Liver (tissue), 9 donors: Measurements from ENCODE around the gene MYOG. TPM values are rescaled to one million over a fixed set of nuclear protein-coding genes. Genes with fewer than 3 reads are reported as not detected.

Source experiments
- DNase-seq: peaks from one replicate; pipeline ENCODE4 v3.0.0-alpha.2; 2017; ENCODE audit warnings: low spot score
- H3K27ac ChIP-seq, 2 donors: one replicate each; pipeline ENCODE4 v1.7.0; 2013; ENCODE audit warnings: inconsistent platforms in 2 of 2, low read length in 2 of 2, control low read depth in 1 of 2, low read depth in 1 of 2, mild to moderate bottlenecking in 1 of 2
- H3K27me3 ChIP-seq, 4 donors: one replicate each; pipeline versions ENCODE4 v1.6.1 to v1.7.0; 2013; ENCODE audit warnings: low read length in 3 of 4, inconsistent platforms in 1 of 4, mild to moderate bottlenecking in 1 of 4, moderate library complexity in 1 of 4; ENCODE audit not compliant: control insufficient read depth in 4 of 4, insufficient read depth in 4 of 4
- H3K36me3 ChIP-seq, 4 donors: one replicate each; pipeline versions ENCODE4 v1.6.1 to v1.7.0; 2013; ENCODE audit warnings: low read length in 3 of 4, mild to moderate bottlenecking in 3 of 4, low read depth in 1 of 4, moderate library complexity in 1 of 4; ENCODE audit not compliant: control insufficient read depth in 4 of 4, insufficient read depth in 3 of 4
- H3K4me1 ChIP-seq, 4 donors: one replicate each; pipeline versions ENCODE4 v1.6.1 to v1.7.0; 2013; ENCODE audit warnings: low read length in 3 of 4, mild to moderate bottlenecking in 3 of 4, moderate library complexity in 1 of 4; ENCODE audit not compliant: control insufficient read depth in 4 of 4, insufficient read depth in 4 of 4
- H3K4me3 ChIP-seq, 3 donors: one replicate each; pipeline versions ENCODE4 v1.6.1 to v1.7.0; 2013; ENCODE audit warnings: low read length in 3 of 3, control low read depth in 1 of 3, low read depth in 1 of 3, mild to moderate bottlenecking in 1 of 3
- H3K9ac ChIP-seq, 2 donors: one replicate each; pipeline ENCODE4 v1.7.0; 2013; ENCODE audit warnings: low read length in 2 of 2, mild to moderate bottlenecking in 2 of 2, moderate library complexity in 2 of 2, control low read depth in 1 of 2, low read depth in 1 of 2
- H3K9me3 ChIP-seq, 4 donors: one replicate each; pipeline versions ENCODE4 v1.6.1 to v1.7.0; 2013; ENCODE audit warnings: low read length in 3 of 4; ENCODE audit not compliant: control insufficient read depth in 4 of 4
- EGR1 ChIP-seq, 2 donors: IDR thresholded peaks; 2 replicates each; pipeline ENCODE4 v1.6.1; 2016 to 2018; ENCODE audit warnings: antibody characterized with exemption in 2 of 2, low read depth in 2 of 2
- FOXA1 ChIP-seq: IDR thresholded peaks from 2 replicates; pipeline ENCODE4 v1.6.1; 2016; ENCODE audit warnings: antibody characterized with exemption
- FOXA2 ChIP-seq: IDR thresholded peaks from 2 replicates; pipeline ENCODE4 v1.6.1; 2016; ENCODE audit warnings: antibody characterized with exemption
- HNF4A ChIP-seq, 2 donors: conservative IDR thresholded peaks; 2 replicates each; pipeline ENCODE4 v1.6.1; 2016; ENCODE audit warnings: antibody characterized with exemption in 2 of 2, mild to moderate bottlenecking in 2 of 2
- HNF4G ChIP-seq: IDR thresholded peaks from 2 replicates; pipeline ENCODE4 v1.6.1; 2016; ENCODE audit warnings: antibody characterized with exemption
- JUND ChIP-seq, 2 donors: IDR thresholded peaks; 2 replicates each; pipeline ENCODE4 v1.6.1; 2016; ENCODE audit warnings: antibody characterized with exemption in 2 of 2
- NR2F2 ChIP-seq: IDR thresholded peaks from 2 replicates; pipeline ENCODE4 v1.6.1; 2016; ENCODE audit warnings: antibody characterized with exemption
- RAD21 ChIP-seq, 2 donors: IDR thresholded peaks; 2 replicates each; pipeline ENCODE4 v1.6.1; 2016; ENCODE audit warnings: antibody characterized with exemption in 2 of 2, mild to moderate bottlenecking in 2 of 2
- SP1 ChIP-seq: IDR thresholded peaks from 2 replicates; pipeline ENCODE4 v1.6.1; 2018; ENCODE audit warnings: antibody characterized with exemption, mild to moderate bottlenecking
- TAF1 ChIP-seq: conservative IDR thresholded peaks from 2 replicates; pipeline ENCODE4 v1.6.1; 2016; ENCODE audit warnings: antibody characterized with exemption, mild to moderate bottlenecking
- YY1 ChIP-seq: IDR thresholded peaks from 2 replicates; pipeline ENCODE4 v1.6.1; 2016; ENCODE audit warnings: antibody characterized with exemption, mild to moderate bottlenecking
- WGBS: extraction: QIAGEN DNeasy Blood & Tissue Kit; methylation state at CpG from one replicate; pipeline ENCODE4 v1.1.7; 2013; 5-methylcytosine and 5-hydroxymethylcytosine counted together
- polyA plus RNA-seq, 2 donors: library from polyadenylated mRNA; stranded (reverse) in 1 of 2; unstranded in 1 of 2; fragments of 200-250 nt in 1 of 2; fragments of >200 nt in 1 of 2; fragmentation: Nextera tagmentation in 1 of 2; extraction: Ambion mirVana in 1 of 2; gene quantifications; one replicate each; pipeline versions ENCODE4 v1.2.1 to v1.2.3, GENCODE V29; 2013 to 2015
- total RNA-seq, 2 donors: library from RNA; depleted of rRNA; stranded (reverse); fragments of >200 nt; gene quantifications; one replicate each; pipeline ENCODE4 v1.2.3, GENCODE V29; 2014
- TF ChIP-seq, protein P1 (sequence below): IDR thresholded peaks from 2 replicates; pipeline ENCODE4 v1.6.1; 2016; ENCODE audit warnings: antibody characterized with exemption, mild to moderate bottlenecking
- TF ChIP-seq, protein P2 (sequence below): IDR thresholded peaks from 2 replicates; pipeline ENCODE4 v1.6.1; 2016; ENCODE audit warnings: antibody characterized with exemption
- TF ChIP-seq, protein P3 (sequence below): IDR thresholded peaks from 2 replicates; pipeline ENCODE4 v1.6.1; 2016; ENCODE audit warnings: antibody characterized with exemption
- donor health status: healthy.
- donor health status: healthy.
- donor health status: healthy.
- donor health status: healthy.
- donor health status: healthy.

The MYOG gene
- total and polyA plus RNA-seq, 4 donors = not detected

DNA sequence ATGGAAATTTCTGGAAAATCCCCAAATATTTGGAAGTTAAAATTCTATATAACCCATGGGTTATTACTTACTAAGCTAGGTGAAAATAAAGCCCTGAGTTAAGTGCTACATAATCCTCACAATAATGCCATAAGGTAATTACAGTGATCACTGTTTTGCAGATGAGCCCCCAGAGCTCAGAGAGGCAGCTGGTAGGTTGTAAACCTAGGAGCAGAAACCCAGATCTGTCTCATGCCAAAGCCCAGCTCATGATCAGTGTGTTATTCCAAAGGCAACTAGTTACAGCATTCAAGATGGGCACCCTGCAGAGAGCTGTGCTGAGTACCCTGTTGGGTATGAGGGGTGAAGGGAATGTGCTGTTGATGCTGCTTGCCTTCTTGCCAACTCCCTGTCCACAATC lies 10.8 kb upstream of the MYOG start:
- H3K27ac ChIP-seq = no peak overlapping the region
- no peaks in the 10 kb centered on the region for H3K27me3 ChIP-seq
- no peaks in the 10 kb centered on the region for H3K4me1 ChIP-seq
- H3K9ac ChIP-seq = no peak overlapping the region
- no peaks in the 10 kb centered on the region for H3K36me3 ChIP-seq
- peaks cover 0 to 17% (median 6%) of the 10 kb centered on the region in 4 donors for H3K9me3 ChIP-seq
- DNase-seq = no peak
- no peak for TF ChIP-seq HNF4G
- TF ChIP-seq, protein P1, sequence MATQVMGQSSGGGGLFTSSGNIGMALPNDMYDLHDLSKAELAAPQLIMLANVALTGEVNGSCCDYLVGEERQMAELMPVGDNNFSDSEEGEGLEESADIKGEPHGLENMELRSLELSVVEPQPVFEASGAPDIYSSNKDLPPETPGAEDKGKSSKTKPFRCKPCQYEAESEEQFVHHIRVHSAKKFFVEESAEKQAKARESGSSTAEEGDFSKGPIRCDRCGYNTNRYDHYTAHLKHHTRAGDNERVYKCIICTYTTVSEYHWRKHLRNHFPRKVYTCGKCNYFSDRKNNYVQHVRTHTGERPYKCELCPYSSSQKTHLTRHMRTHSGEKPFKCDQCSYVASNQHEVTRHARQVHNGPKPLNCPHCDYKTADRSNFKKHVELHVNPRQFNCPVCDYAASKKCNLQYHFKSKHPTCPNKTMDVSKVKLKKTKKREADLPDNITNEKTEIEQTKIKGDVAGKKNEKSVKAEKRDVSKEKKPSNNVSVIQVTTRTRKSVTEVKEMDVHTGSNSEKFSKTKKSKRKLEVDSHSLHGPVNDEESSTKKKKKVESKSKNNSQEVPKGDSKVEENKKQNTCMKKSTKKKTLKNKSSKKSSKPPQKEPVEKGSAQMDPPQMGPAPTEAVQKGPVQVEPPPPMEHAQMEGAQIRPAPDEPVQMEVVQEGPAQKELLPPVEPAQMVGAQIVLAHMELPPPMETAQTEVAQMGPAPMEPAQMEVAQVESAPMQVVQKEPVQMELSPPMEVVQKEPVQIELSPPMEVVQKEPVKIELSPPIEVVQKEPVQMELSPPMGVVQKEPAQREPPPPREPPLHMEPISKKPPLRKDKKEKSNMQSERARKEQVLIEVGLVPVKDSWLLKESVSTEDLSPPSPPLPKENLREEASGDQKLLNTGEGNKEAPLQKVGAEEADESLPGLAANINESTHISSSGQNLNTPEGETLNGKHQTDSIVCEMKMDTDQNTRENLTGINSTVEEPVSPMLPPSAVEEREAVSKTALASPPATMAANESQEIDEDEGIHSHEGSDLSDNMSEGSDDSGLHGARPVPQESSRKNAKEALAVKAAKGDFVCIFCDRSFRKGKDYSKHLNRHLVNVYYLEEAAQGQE = no peak
- no peak overlapping the region for H3K4me3 ChIP-seq

DNA sequence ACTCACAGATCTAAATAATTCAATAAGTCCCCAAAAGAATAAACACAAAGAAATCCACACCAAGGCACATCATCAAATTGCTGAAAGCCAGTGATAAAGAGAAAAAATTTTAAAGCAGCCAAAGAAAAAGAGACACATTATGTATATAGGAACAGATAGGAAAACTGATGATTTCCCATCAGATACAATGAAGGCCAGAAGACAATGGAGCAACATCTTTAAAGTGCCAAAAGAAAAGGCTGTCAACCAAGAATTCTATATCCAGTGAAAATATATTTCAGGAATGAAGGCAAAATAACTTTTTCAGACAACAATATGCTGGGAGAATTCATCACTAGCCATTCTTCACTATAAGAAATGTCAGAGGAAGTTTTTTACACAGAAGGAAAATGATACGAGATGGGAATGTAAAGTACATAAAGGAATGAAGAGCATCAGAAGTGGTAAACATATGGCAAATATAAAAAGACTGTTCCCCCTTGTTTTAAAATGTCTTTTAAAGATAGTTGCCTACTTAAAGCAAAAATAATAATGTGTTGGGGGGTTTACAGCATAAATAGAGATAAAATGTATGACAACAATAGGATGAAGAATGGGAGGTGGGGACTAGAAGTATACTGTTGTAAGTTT lies 9.4 kb upstream of the MYOG start:
- no peaks in the 10 kb centered on the region for H3K4me1 ChIP-seq
- no peak overlapping the region for H3K4me3 ChIP-seq

DNA sequence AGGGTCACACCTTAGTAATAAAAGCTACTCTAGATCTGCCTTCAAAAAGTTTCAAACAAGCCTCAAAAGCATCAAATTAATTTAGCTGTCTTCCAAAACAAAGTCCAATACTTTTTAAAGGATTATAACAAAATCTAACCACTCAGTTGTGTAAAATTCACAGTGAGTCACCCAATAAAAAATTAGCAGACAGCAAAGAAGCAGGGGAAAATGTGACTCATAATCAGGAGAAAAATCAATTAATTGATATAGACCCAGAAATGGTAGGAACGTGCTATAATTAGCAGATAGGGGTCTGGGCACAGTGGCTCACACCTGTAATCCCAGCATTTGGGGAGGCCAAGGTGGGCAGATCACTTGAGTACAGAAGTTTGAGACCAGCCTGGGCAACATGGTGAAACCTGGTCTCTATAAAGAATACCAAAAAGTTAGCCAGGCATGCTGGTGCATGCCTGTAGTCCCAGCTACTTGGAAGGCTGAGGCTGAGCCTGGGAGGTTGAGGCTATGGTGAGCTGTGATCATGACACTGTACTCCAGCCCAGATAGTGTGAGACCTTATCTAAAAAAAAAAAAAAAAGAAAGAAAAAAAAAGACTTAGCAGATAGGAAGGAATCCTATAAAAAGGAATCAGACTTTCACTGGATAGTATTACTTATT lies 8.1 kb upstream of the MYOG start:
- H3K4me1 ChIP-seq = no peaks in the 10 kb centered on the region
- H3K36me3 ChIP-seq = no peaks in the 10 kb centered on the region
- H3K9ac ChIP-seq = no peak overlapping the region
- DNase-seq = no peak
- H3K27ac ChIP-seq = no peak overlapping the region
- H3K9me3 ChIP-seq = peaks cover 0 to 17% (median 6%) of the 10 kb centered on the region in 4 donors
- H3K27me3 ChIP-seq = no peaks in the 10 kb centered on the region
- WGBS = 86% methylated on average over 1 of the region's 1 CpG
- no peak overlapping the region for H3K4me3 ChIP-seq
- TF ChIP-seq, protein P1 = no peak
- TF ChIP-seq, protein P2, sequence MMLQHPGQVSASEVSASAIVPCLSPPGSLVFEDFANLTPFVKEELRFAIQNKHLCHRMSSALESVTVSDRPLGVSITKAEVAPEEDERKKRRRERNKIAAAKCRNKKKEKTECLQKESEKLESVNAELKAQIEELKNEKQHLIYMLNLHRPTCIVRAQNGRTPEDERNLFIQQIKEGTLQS = no peak
- TF ChIP-seq, protein P3, sequence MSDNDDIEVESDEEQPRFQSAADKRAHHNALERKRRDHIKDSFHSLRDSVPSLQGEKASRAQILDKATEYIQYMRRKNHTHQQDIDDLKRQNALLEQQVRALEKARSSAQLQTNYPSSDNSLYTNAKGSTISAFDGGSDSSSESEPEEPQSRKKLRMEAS = no peak
- TF ChIP-seq EGR1 (IDR thresholded peaks at IDR 0.05; ENCODE audit: low read depth in 2 of 2) = no peak
- no peak for TF ChIP-seq TAF1
- TF ChIP-seq NR2F2 = no peak
- TF ChIP-seq JUND (IDR thresholded peaks at IDR 0.05) = no peak
- TF ChIP-seq HNF4G = no peak
- no peak for TF ChIP-seq FOXA2
- no peak for TF ChIP-seq HNF4A (conservative IDR thresholded peaks at IDR 0.05)

More for the DNA sequence above, 9.4 kb upstream of the MYOG start:
- TF ChIP-seq, protein P1 = no peak
- TF ChIP-seq FOXA1 = no peak
- TF ChIP-seq NR2F2 = no peak
- TF ChIP-seq TAF1 = no peak
- TF ChIP-seq YY1 = no peak
- no peak for TF ChIP-seq JUND (IDR thresholded peaks at IDR 0.05)
- TF ChIP-seq RAD21 (IDR thresholded peaks at IDR 0.05) = no peak
- TF ChIP-seq SP1 = no peak
- TF ChIP-seq FOXA2 = no peak
- no peak overlapping the region for H3K27ac ChIP-seq
- DNase-seq = no peak
- H3K27me3 ChIP-seq = no peaks in the 10 kb centered on the region
- no peaks in the 10 kb centered on the region for H3K36me3 ChIP-seq
- peaks cover 0 to 17% (median 6%) of the 10 kb centered on the region in 4 donors for H3K9me3 ChIP-seq
- H3K9ac ChIP-seq = no peak overlapping the region
- 96% methylated on average over 1 of the region's 1 CpG for WGBS
